IMR-90 (cell line): ENCODE results near the gene AK1. TPM values are rescaled to one million over a fixed set of nuclear protein-coding genes. Genes with fewer than 3 reads are reported as not detected.

Experiments used
- ATAC-seq: fragments of 200-7000 bp; cut with Tn5 transposase; 2 replicates; pipeline ENCODE4 v1.9.1; 2020; ENCODE audit warnings: low read depth, mild to moderate bottlenecking, moderate library complexity
- BruUV-seq: library from RNA; stranded (reverse); fragments of 400-500 nt; replicated peaks from 2 replicates; lab custom pipeline; 2021; lab: Mats Ljungman, UMichigan
- CTCF ChIA-PET: fragments of 300-600 bp; formaldehyde crosslinking; extraction: SDS; loops from one replicate; lab custom pipeline; 2021; ENCODE audit warnings: antibody characterized with exemption; lab: Yijun Ruan, JAX
- POLR2A ChIA-PET: fragments of 300-600 bp; sonication (Branson Sonifier 250); formaldehyde crosslinking; loops from one replicate; lab custom pipeline; 2022; ENCODE audit warnings: antibody characterized with exemption; ENCODE audit not compliant: unreplicated experiment; lab: Charles Lee
- DNase-seq: peaks from one replicate; pipeline ENCODE4 v3.0.0; 2013
- H2AFZ ChIP-seq: replicated peaks from 2 replicates; pipeline ENCODE3; 2013; ENCODE audit warnings: low read length, mild to moderate bottlenecking; ENCODE audit not compliant: poor library complexity
- H2AK5ac ChIP-seq: 2 replicates; pipeline ENCODE4 v1.6.1; 2013; ENCODE audit warnings: low read depth, low read length, inconsistent platforms
- H2AK9ac ChIP-seq: replicated peaks from 2 replicates; pipeline ENCODE3; 2013; ENCODE audit warnings: mild to moderate bottlenecking, low read depth, low read length, moderate library complexity; ENCODE audit not compliant: poor library complexity
- H2BK120ac ChIP-seq: 2 replicates; pipeline ENCODE4 v1.6.1; 2013; ENCODE audit warnings: low read depth, low read length, inconsistent platforms
- H2BK15ac ChIP-seq: 3 replicates; pipeline ENCODE4 v1.6.1; 2013; ENCODE audit warnings: low read depth, low read length, inconsistent platforms
- H2BK20ac ChIP-seq: 2 replicates; pipeline ENCODE4 v1.6.1; 2013; ENCODE audit warnings: low read depth, mild to moderate bottlenecking, inconsistent platforms, low read length, moderate library complexity
- H2BK5ac ChIP-seq: 2 replicates; pipeline ENCODE4 v1.6.1; 2013; ENCODE audit warnings: mild to moderate bottlenecking, low read depth, low read length, inconsistent platforms; ENCODE audit not compliant: poor library complexity, severe bottlenecking
- H3K14ac ChIP-seq: replicated peaks from 2 replicates; pipeline ENCODE4 v1.6.1; 2013; ENCODE audit warnings: low read depth, low read length, inconsistent platforms
- H3K18ac ChIP-seq: 2 replicates; pipeline ENCODE4 v1.6.1; 2013; ENCODE audit warnings: low read depth, low read length, control low read depth
- H3K23ac ChIP-seq: 2 replicates; pipeline ENCODE4 v1.6.1; 2013; ENCODE audit warnings: low read depth, low read length, inconsistent platforms
- H3K27ac ChIP-seq: 2 replicates; pipeline ENCODE4 v1.5.1; 2013; ENCODE audit warnings: mild to moderate bottlenecking, control low read depth, low read length; ENCODE audit not compliant: insufficient read depth
- H3K27me3 ChIP-seq: 2 replicates; pipeline ENCODE4 v1.6.1; 2013; ENCODE audit warnings: low read length; ENCODE audit not compliant: control insufficient read depth, insufficient read depth
- H3K36me3 ChIP-seq: 2 replicates; pipeline ENCODE4 v1.6.1; 2013; ENCODE audit warnings: low read length, mixed read lengths; ENCODE audit not compliant: control insufficient read depth, insufficient read depth
- H3K4ac ChIP-seq: 2 replicates; pipeline ENCODE4 v1.6.1; 2013; ENCODE audit warnings: low read depth, low read length, inconsistent platforms
- H3K4me1 ChIP-seq: 2 replicates; pipeline ENCODE4 v1.6.1; 2013; ENCODE audit warnings: low read length, mixed read lengths; ENCODE audit not compliant: control insufficient read depth, insufficient read depth
- H3K4me2 ChIP-seq: 2 replicates; pipeline ENCODE4 v1.6.1; 2013; ENCODE audit warnings: low read depth, mild to moderate bottlenecking, control low read depth, low read length, moderate library complexity
- H3K4me3 ChIP-seq: 2 replicates; pipeline ENCODE4 v1.5.1; 2013; ENCODE audit warnings: low read depth, mild to moderate bottlenecking, control low read depth, low read length, moderate library complexity; ENCODE audit not compliant: insufficient read depth
- H3K56ac ChIP-seq: 2 replicates; pipeline ENCODE4 v1.6.1; 2013; ENCODE audit warnings: low read length, inconsistent platforms; ENCODE audit not compliant: insufficient read depth; ENCODE audit errors: extremely low read depth
- H3K79me1 ChIP-seq, 2 experiments: 2 replicates each; pipeline ENCODE4 v1.6.1; 2013; ENCODE audit warnings: low read length in 2 of 2, inconsistent platforms in 1 of 2, low read depth in 1 of 2
- H3K9ac ChIP-seq: 2 replicates; pipeline ENCODE4 v1.6.1; 2013; ENCODE audit warnings: low read depth, low read length, control low read depth
- H3K9me1 ChIP-seq: 2 replicates; pipeline ENCODE4 v1.6.1; 2013; ENCODE audit warnings: low read length, inconsistent platforms; ENCODE audit not compliant: insufficient read depth
- H3K9me3 ChIP-seq: 2 replicates; pipeline ENCODE4 v1.6.1; 2013; ENCODE audit warnings: low read length; ENCODE audit not compliant: control insufficient read depth, insufficient read depth
- H4K20me1 ChIP-seq: 2 replicates; pipeline ENCODE4 v1.6.1; 2013; ENCODE audit warnings: low read length, inconsistent platforms; ENCODE audit not compliant: insufficient read depth
- H4K5ac ChIP-seq: 2 replicates; pipeline ENCODE4 v1.6.1; 2013; ENCODE audit warnings: mild to moderate bottlenecking, low read depth, low read length, control low read depth
- H4K8ac ChIP-seq, 2 experiments: 2 replicates each; pipeline ENCODE4 v1.6.1; 2013; ENCODE audit warnings: low read depth in 2 of 2, low read length in 2 of 2, control low read depth in 1 of 2, inconsistent platforms in 1 of 2
- H4K91ac ChIP-seq: 2 replicates; pipeline ENCODE4 v1.6.1; 2013; ENCODE audit warnings: low read depth, low read length, inconsistent platforms; ENCODE audit not compliant: insufficient read depth
- CEBPB ChIP-seq: IDR thresholded peaks from 2 replicates; pipeline ENCODE4 v1.6.1; 2012; ENCODE audit warnings: low read depth, low read length, improper control_type of control experiment
- WGBS, 2 experiments: methylation state at CpG; one replicate each; pipeline versions ENCODE4 v1.1.5 to v1.1.7; 2013; ENCODE audit warnings: missing lambda C conversion rate in 2 of 2; ENCODE audit not compliant: insufficient read length in 1 of 2; ENCODE audit errors: extremely low coverage in 2 of 2; 5-methylcytosine and 5-hydroxymethylcytosine counted together
- dilution Hi-C: fragments of 300-500 bp; cut with HindIII; formaldehyde crosslinking; loops from one replicate; pipeline ENCODE4 v1.14.3; 2018; ENCODE audit warnings: low sequenced_read_pairs; ENCODE audit not compliant: unreplicated experiment
- in situ Hi-C: fragments of 300-500 bp; cut with MboI; formaldehyde crosslinking; loops from 3 replicates; pipeline ENCODE4 v1.14.3; 2019; ENCODE audit warnings: low sequenced_read_pairs, inconsistent platforms, mixed read lengths
- intact Hi-C: fragments of 100-400 bp; cut with micrococcal nuclease; formaldehyde crosslinking; loops from 2 replicates; pipeline ENCODE4 v1.10.0; 2022
- polyA plus RNA-seq, 3 experiments: library from polyadenylated mRNA; depleted of rRNA; stranded (reverse); fragments of >200 nt; gene quantifications; 2 replicates each; pipeline ENCODE4 v1.2.3, GENCODE V29; 2012; ENCODE audit warnings: low replicate concordance in 1 of 3
- total RNA-seq: library from RNA; depleted of rRNA; stranded (reverse); fragments of >200 nt; gene quantifications from 2 replicates; pipeline ENCODE4 v1.2.3, GENCODE V29; 2012
- TF ChIP-seq, protein P1 (sequence below): fragments of 150-350 bp; IDR thresholded peaks from 2 replicates; pipeline ENCODE4 v1.6.1; 2016; ENCODE audit warnings: low read depth, mild to moderate bottlenecking, low read length, moderate library complexity, borderline replicate concordance

The AK1 gene
- total and polyA plus RNA-seq, 2 of the 4 experiments (the other 2 are of a cell fraction), result 44.8 to 119 TPM

DNA sequence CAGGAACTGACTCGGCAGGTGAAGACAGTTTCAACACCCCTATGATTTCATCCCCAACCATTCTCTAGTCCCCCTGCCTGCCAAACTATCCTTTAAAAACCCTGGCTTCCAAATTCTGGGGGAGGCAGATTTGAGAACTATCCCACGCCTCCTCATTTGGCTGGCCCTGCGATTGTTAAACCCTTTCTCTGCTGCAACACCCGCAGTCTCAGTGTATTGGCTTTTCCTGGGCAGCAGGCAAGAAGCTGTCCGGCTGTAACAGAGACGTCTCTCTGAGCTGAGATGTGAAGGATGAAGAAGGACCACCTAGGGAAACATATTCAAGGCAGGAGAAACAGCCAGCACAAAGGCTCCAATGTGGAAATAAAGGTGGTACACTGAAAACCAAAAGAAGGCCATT is 15.4 kb upstream of the AK1 start:
- ChIA-PET CTCF (no interaction called here), POLR2A (interaction anchor here (0.5 kb wide), 1 partner anchor 38 kb away, joined by 3 read pairs; the partner anchor contains the start of gene PIP5KL1)
- no TSS peak for BruUV-seq
- Histone ChIP-seq H4K91ac (no peak overlapping the region), H3K4me3 (no peak overlapping the region), H2AK9ac (no peak overlapping the region), H2BK5ac (no peak overlapping the region), H2BK120ac (no peak overlapping the region), H3K9me1 (peaks cover 13% of the 10 kb centered on the region), H3K9me3 (peaks cover 15% of the 10 kb centered on the region), H4K5ac (no peak overlapping the region), H2AFZ (no peak overlapping the region), H4K8ac (no peak overlapping the region), H2BK20ac (no peak overlapping the region), H4K20me1 (peaks cover 36% of the 10 kb centered on the region), H3K4me2 (no peak overlapping the region), H2AK5ac (no peak overlapping the region), H3K14ac (no peak overlapping the region), H3K9ac (no peak overlapping the region), H3K4me1 (peaks cover 10% of the 10 kb centered on the region), H2BK15ac (no peak overlapping the region), H3K27me3 (no peaks in the 10 kb centered on the region), H3K4ac (no peak overlapping the region), H3K18ac (no peak overlapping the region), H3K79me1 (peaks cover 11 to 62% of the 10 kb centered on the region in 2 experiments), H3K36me3 (peaks cover 56% of the 10 kb centered on the region), H3K27ac (no peak overlapping the region), H3K56ac (no peak overlapping the region), H3K23ac (no peak overlapping the region)
- intact Hi-C loops (no loop called here), in situ Hi-C loops (no loop called here), dilution Hi-C loops (no loop called here)
- no CpG with 5 or more reads among the region's 6 CpGs for WGBS, 2 experiments
- TF ChIP-seq CEBPB, result no peak
- TF ChIP-seq, protein P1, sequence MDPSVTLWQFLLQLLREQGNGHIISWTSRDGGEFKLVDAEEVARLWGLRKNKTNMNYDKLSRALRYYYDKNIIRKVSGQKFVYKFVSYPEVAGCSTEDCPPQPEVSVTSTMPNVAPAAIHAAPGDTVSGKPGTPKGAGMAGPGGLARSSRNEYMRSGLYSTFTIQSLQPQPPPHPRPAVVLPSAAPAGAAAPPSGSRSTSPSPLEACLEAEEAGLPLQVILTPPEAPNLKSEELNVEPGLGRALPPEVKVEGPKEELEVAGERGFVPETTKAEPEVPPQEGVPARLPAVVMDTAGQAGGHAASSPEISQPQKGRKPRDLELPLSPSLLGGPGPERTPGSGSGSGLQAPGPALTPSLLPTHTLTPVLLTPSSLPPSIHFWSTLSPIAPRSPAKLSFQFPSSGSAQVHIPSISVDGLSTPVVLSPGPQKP, result no peak
- DNase-seq, result no peak
- no peak for ATAC-seq
